ENCODE results near the gene TTLL6. TPM values are rescaled to one million over a fixed set of nuclear protein-coding genes. Genes with fewer than 3 reads are reported as not detected.
"Not testable (repeated sequence)": the region's sequence is repeated elsewhere in the genome, so short reads cannot be mapped to it uniquely, and the experiment has no call there.

TTLL6 gene
- total and polyA plus RNA-seq, 4 donors, result 0.02 to 0.08 TPM; not detected in 2

GRCh38 chr17:48717367-48718226, 99.4 kb downstream of the TTLL6 start:
- Histone ChIP-seq H3K27me3 (ENCODE audit: control insufficient read depth in 4 of 4, insufficient read depth in 4 of 4, low read length in 3 of 4) (peaks cover 6 to 42% (median 26%) of the 10 kb centered on the region in 4 donors), H3K27ac (ENCODE audit: low read depth in 1 of 2, low read length in 2 of 2) (no peak overlapping the region), H3K9ac (ENCODE audit: low read depth in 1 of 2, low read length in 2 of 2) (no peak overlapping the region), H3K4me1 (ENCODE audit: control insufficient read depth in 4 of 4, insufficient read depth in 4 of 4, low read length in 3 of 4) (peaks cover 0 to 8% (median 0%) of the 10 kb centered on the region in 4 donors), H3K36me3 (ENCODE audit: control insufficient read depth in 4 of 4, insufficient read depth in 3 of 4, low read depth in 1 of 4, low read length in 3 of 4) (no peaks in the 10 kb centered on the region), H3K9me3 (ENCODE audit: control insufficient read depth in 4 of 4, low read length in 3 of 4) (peaks cover 0 to 11% (median 0%) of the 10 kb centered on the region in 4 donors), H3K4me3 (ENCODE audit: low read depth in 1 of 3, low read length in 3 of 3) (no peak overlapping the region)
- DNase-seq (ENCODE audit: low spot score), result no peak
- 12% methylated on average over 10 of the region's 10 CpGs for WGBS
- no peak for TF ChIP-seq SP1 (IDR thresholded peaks at IDR 0.05)

DNA sequence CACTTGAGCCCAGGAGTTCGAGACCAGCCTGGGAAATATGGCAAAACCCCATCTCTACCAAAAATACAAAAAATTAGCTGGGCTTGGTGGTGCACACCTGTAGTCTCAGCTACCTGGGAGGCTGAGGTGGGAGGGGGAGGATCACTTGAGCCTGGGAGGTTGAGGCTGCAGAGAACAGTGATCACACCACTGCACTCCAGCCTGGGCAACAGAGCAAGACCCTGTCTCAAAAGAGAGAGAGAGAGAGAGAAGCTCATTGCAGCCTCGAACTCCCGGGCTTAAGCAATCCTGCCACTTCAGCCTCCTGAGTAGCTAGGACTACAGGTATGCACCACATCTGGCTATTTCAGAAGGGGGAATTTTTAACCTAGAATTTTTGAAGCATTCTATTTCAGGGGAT, 100.5 kb downstream of the TTLL6 start:
- H3K9me3 ChIP-seq (ENCODE audit: control insufficient read depth in 4 of 4, low read length in 3 of 4), result peaks cover 0 to 11% (median 0%) of the 10 kb centered on the region in 4 donors
- not testable (repeated sequence) for H3K27ac ChIP-seq (ENCODE audit: low read depth in 1 of 2, low read length in 2 of 2); DNase-seq (ENCODE audit: low spot score); H3K9ac ChIP-seq (ENCODE audit: low read depth in 1 of 2, low read length in 2 of 2); H3K4me1 ChIP-seq (ENCODE audit: control insufficient read depth in 4 of 4, insufficient read depth in 4 of 4, low read length in 3 of 4); H3K4me3 ChIP-seq (ENCODE audit: low read depth in 1 of 3, low read length in 3 of 3); H3K36me3 ChIP-seq (ENCODE audit: control insufficient read depth in 4 of 4, insufficient read depth in 3 of 4, low read depth in 1 of 4, low read length in 3 of 4)
- peaks cover 4 to 39% (median 22%) of the 10 kb centered on the region in 4 donors for H3K27me3 ChIP-seq (ENCODE audit: control insufficient read depth in 4 of 4, insufficient read depth in 4 of 4, low read length in 3 of 4)
- 71% methylated on average over 3 of the region's 3 CpGs for WGBS

- Histone ChIP-seq H3K27ac (ENCODE audit: low read depth in 1 of 2, low read length in 2 of 2) (no peak overlapping the region), H3K27me3 (ENCODE audit: control insufficient read depth in 4 of 4, insufficient read depth in 4 of 4, low read length in 3 of 4) (peaks cover 4 to 40% (median 22%) of the 10 kb centered on the region in 4 donors), H3K36me3 (ENCODE audit: control insufficient read depth in 4 of 4, insufficient read depth in 3 of 4, low read depth in 1 of 4, low read length in 3 of 4) (no peaks in the 10 kb centered on the region), H3K9ac (ENCODE audit: low read depth in 1 of 2, low read length in 2 of 2) (no peak overlapping the region), H3K4me1 (ENCODE audit: control insufficient read depth in 4 of 4, insufficient read depth in 4 of 4, low read length in 3 of 4) (peaks cover 0 to 8% (median 0%) of the 10 kb centered on the region in 4 donors), H3K4me3 (ENCODE audit: low read depth in 1 of 3, low read length in 3 of 3) (no peak overlapping the region), H3K9me3 (ENCODE audit: control insufficient read depth in 4 of 4, low read length in 3 of 4) (peaks cover 0 to 11% (median 0%) of the 10 kb centered on the region in 4 donors)
- no peak for TF ChIP-seq CTCF (IDR thresholded peaks at IDR 0.05; ENCODE audit: low read depth, low read length, missing input control)
- TF ChIP-seq EGR1 (IDR thresholded peaks at IDR 0.05; ENCODE audit: low read depth in 2 of 2), result no peak
- TF ChIP-seq FOXA1 (IDR thresholded peaks at IDR 0.05), result no peak
- no peak for TF ChIP-seq JUND (IDR thresholded peaks at IDR 0.05)
- no peak for TF ChIP-seq GABPA (IDR thresholded peaks at IDR 0.05 in 1 of 2, conservative IDR thresholded peaks at IDR 0.05 in 1 of 2)
- no peak for TF ChIP-seq ZBTB33 (IDR thresholded peaks at IDR 0.05)
- no peak for TF ChIP-seq HNF4A (conservative IDR thresholded peaks at IDR 0.05)
- TF ChIP-seq HNF4G (IDR thresholded peaks at IDR 0.05), result no peak
- TF ChIP-seq, protein P1, sequence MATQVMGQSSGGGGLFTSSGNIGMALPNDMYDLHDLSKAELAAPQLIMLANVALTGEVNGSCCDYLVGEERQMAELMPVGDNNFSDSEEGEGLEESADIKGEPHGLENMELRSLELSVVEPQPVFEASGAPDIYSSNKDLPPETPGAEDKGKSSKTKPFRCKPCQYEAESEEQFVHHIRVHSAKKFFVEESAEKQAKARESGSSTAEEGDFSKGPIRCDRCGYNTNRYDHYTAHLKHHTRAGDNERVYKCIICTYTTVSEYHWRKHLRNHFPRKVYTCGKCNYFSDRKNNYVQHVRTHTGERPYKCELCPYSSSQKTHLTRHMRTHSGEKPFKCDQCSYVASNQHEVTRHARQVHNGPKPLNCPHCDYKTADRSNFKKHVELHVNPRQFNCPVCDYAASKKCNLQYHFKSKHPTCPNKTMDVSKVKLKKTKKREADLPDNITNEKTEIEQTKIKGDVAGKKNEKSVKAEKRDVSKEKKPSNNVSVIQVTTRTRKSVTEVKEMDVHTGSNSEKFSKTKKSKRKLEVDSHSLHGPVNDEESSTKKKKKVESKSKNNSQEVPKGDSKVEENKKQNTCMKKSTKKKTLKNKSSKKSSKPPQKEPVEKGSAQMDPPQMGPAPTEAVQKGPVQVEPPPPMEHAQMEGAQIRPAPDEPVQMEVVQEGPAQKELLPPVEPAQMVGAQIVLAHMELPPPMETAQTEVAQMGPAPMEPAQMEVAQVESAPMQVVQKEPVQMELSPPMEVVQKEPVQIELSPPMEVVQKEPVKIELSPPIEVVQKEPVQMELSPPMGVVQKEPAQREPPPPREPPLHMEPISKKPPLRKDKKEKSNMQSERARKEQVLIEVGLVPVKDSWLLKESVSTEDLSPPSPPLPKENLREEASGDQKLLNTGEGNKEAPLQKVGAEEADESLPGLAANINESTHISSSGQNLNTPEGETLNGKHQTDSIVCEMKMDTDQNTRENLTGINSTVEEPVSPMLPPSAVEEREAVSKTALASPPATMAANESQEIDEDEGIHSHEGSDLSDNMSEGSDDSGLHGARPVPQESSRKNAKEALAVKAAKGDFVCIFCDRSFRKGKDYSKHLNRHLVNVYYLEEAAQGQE (IDR thresholded peaks at IDR 0.05), result no peak
- no peak for TF ChIP-seq TAF1 (conservative IDR thresholded peaks at IDR 0.05)
- TF ChIP-seq, protein P2, sequence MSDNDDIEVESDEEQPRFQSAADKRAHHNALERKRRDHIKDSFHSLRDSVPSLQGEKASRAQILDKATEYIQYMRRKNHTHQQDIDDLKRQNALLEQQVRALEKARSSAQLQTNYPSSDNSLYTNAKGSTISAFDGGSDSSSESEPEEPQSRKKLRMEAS (IDR thresholded peaks at IDR 0.05), result no peak
- no peak for TF ChIP-seq YY1 (IDR thresholded peaks at IDR 0.05)
- TF ChIP-seq SP1 (IDR thresholded peaks at IDR 0.05), result no peak
- no peak for TF ChIP-seq RXRA (IDR thresholded peaks at IDR 0.05)
- TF ChIP-seq, protein P3, sequence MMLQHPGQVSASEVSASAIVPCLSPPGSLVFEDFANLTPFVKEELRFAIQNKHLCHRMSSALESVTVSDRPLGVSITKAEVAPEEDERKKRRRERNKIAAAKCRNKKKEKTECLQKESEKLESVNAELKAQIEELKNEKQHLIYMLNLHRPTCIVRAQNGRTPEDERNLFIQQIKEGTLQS (IDR thresholded peaks at IDR 0.05), result no peak
- no peak for DNase-seq (ENCODE audit: low spot score)
- 37% methylated on average over 5 of the region's 5 CpGs for WGBS
These were observed 101.3 kb downstream of the TTLL6 start for GRCh38 chr17:48715496-48716399.
